Thyroid gland (tissue), 4 donors: ENCODE data around the gene DNAJB1.

Experiments used
- POLR2A ChIP-seq, 2 donors: fragments of 450-650 bp; IDR thresholded peaks; one replicate each; pipeline ENCODE4 v1.6.1; 2017; ENCODE audit warnings: antibody characterized with exemption in 2 of 2, mild to moderate bottlenecking in 2 of 2, moderate library complexity in 1 of 2
- TF ChIP-seq, protein P1 (sequence below), 6 experiments: fragments of 200-600 bp in 3 of 6; fragments of 450-650 bp in 3 of 6; sonication (generic) in 3 of 6; IDR thresholded peaks; one replicate each; pipeline ENCODE4 v1.5.1; 2016 to 2019; ENCODE audit warnings: antibody characterized with exemption in 6 of 6, mild to moderate bottlenecking in 2 of 6, inconsistent platforms in 1 of 6, moderate library complexity in 1 of 6

DNA sequence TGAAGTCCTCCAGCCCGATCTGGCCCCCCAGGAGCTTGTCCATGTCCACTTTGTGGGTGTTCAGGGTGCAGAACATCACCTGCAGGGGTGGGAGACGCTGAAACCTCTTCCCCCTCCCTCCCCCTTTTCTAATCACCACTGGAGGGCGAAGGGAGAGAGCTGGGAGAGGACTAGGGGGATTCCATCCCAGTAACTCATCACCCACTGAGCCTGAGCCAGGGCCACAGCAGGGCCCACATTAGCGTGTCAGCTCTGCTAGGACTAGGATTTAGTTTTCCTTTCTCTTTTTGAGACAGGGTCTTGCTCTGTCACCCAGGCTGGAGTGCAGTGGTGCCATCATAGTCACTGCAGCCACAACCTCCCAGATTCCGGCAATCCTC, 37.5 kb downstream of the DNAJB1 start:
- TF ChIP-seq, protein P1, sequence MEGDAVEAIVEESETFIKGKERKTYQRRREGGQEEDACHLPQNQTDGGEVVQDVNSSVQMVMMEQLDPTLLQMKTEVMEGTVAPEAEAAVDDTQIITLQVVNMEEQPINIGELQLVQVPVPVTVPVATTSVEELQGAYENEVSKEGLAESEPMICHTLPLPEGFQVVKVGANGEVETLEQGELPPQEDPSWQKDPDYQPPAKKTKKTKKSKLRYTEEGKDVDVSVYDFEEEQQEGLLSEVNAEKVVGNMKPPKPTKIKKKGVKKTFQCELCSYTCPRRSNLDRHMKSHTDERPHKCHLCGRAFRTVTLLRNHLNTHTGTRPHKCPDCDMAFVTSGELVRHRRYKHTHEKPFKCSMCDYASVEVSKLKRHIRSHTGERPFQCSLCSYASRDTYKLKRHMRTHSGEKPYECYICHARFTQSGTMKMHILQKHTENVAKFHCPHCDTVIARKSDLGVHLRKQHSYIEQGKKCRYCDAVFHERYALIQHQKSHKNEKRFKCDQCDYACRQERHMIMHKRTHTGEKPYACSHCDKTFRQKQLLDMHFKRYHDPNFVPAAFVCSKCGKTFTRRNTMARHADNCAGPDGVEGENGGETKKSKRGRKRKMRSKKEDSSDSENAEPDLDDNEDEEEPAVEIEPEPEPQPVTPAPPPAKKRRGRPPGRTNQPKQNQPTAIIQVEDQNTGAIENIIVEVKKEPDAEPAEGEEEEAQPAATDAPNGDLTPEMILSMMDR (IDR thresholded peaks at IDR 0.05): no peak
- TF ChIP-seq POLR2A (IDR thresholded peaks at IDR 0.05): no peak
